Measurements from ENCODE around the gene CCDC27. TPM values are rescaled to one million over a fixed set of nuclear protein-coding genes. Genes with fewer than 3 reads are reported as not detected.
"Not testable (repeated sequence)": the region's sequence is repeated elsewhere in the genome, so short reads cannot be mapped to it uniquely, and the experiment has no call there.

CCDC27 gene
- total RNA-seq, 1 donor from 2014 or later: not detected

GRCh38 chr1:3747522-3747848 lies 4.8 kb upstream of the CCDC27 start:
- H3K4me3 ChIP-seq: peak overlapping the region; percentile 75
- peaks cover 17% of the 10 kb centered on the region for H3K79me2 ChIP-seq (ENCODE audit: low read depth)
- no peaks in the 10 kb centered on the region for H3K9me3 Mint-ChIP-seq
- peaks cover 3% of the 10 kb centered on the region for H3K36me3 Mint-ChIP-seq
- no peaks in the 10 kb centered on the region for H3F3A ChIP-seq (ENCODE audit: low read depth)
- peaks cover 39% of the 10 kb centered on the region for H3K27me3 ChIP-seq
- peaks cover 11% of the 10 kb centered on the region for H3K4me1 ChIP-seq
- H3K9me3 ChIP-seq (ENCODE audit: low read depth): no peaks in the 10 kb centered on the region
- H3K9ac ChIP-seq: no peak overlapping the region
- peaks cover 16% of the 10 kb centered on the region for H3K4me1 Mint-ChIP-seq
- DNase-seq (ENCODE audit: low spot score): no peak
- no peak overlapping the region for H3K27ac ChIP-seq
- H3K4me3 Mint-ChIP-seq: peak overlapping the region; percentile 81
- no peak overlapping the region for H3K27ac Mint-ChIP-seq
- H3K4me2 ChIP-seq: peak overlapping the region; percentile 95
- H2AFZ ChIP-seq (replicated peaks): no peak overlapping the region
- peaks cover 33% of the 10 kb centered on the region for H4K20me1 ChIP-seq (ENCODE audit: low read depth)
- no peaks in the 10 kb centered on the region for H3K36me3 ChIP-seq
- TF ChIP-seq EZH2 (IDR thresholded peaks at IDR 0.05) (no peak), EZH2phosphoT487 (IDR thresholded peaks at IDR 0.05) (no peak)
- TF ChIP-seq, protein P1, sequence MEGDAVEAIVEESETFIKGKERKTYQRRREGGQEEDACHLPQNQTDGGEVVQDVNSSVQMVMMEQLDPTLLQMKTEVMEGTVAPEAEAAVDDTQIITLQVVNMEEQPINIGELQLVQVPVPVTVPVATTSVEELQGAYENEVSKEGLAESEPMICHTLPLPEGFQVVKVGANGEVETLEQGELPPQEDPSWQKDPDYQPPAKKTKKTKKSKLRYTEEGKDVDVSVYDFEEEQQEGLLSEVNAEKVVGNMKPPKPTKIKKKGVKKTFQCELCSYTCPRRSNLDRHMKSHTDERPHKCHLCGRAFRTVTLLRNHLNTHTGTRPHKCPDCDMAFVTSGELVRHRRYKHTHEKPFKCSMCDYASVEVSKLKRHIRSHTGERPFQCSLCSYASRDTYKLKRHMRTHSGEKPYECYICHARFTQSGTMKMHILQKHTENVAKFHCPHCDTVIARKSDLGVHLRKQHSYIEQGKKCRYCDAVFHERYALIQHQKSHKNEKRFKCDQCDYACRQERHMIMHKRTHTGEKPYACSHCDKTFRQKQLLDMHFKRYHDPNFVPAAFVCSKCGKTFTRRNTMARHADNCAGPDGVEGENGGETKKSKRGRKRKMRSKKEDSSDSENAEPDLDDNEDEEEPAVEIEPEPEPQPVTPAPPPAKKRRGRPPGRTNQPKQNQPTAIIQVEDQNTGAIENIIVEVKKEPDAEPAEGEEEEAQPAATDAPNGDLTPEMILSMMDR (IDR thresholded peaks at IDR 0.05): no peak
- peaks cover 6% of the 10 kb centered on the region for H3K27me3 Mint-ChIP-seq (ENCODE audit: insufficient read depth, low read depth)

DNA sequence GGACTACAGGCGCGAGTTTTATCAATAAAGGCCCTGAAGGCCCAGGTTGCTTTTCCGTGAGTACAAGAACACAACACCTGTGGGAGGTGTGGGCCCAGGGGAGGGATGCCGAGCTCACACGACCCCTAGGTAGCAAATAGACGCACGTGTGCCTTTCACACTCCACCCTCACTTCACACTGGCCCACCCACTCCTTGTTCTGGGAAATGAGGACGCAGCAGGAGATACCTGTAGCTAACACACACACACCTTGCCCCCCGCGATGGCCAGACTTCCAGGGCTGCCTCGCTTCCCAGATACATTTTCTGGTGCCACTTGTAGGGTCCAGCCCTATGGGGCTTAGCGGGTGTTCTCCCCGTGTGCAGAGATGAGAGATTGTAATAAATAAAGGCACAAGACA lies 4.3 kb upstream of the CCDC27 start:
- no peak for DNase-seq (ENCODE audit: low spot score)
- Histone ChIP-seq H3K4me3 (no peak overlapping the region), H4K20me1 (ENCODE audit: low read depth) (peaks cover 29% of the 10 kb centered on the region), H3K4me2 (no peak overlapping the region), H3K79me2 (ENCODE audit: low read depth) (peaks cover 17% of the 10 kb centered on the region), H3K27me3 (peaks cover 39% of the 10 kb centered on the region), H3K27ac (no peak overlapping the region), H3K4me1 (peaks cover 11% of the 10 kb centered on the region), H3K36me3 (no peaks in the 10 kb centered on the region), H3F3A (ENCODE audit: low read depth) (no peaks in the 10 kb centered on the region), H3K9ac (no peak overlapping the region), H2AFZ (replicated peaks) (no peak overlapping the region), H3K9me3 (ENCODE audit: low read depth) (no peaks in the 10 kb centered on the region)
- Mint-ChIP-seq H3K27me3 (ENCODE audit: insufficient read depth, low read depth) (peaks cover 8% of the 10 kb centered on the region), H3K4me3 (peak overlapping the region; percentile 81), H3K36me3 (peaks cover 3% of the 10 kb centered on the region), H3K9me3 (no peaks in the 10 kb centered on the region), H3K27ac (no peak overlapping the region), H3K4me1 (peaks cover 16% of the 10 kb centered on the region)
- TF ChIP-seq EZH2 (IDR thresholded peaks at IDR 0.05): no peak
- TF ChIP-seq, protein P1 (IDR thresholded peaks at IDR 0.05): no peak
- no peak for TF ChIP-seq EZH2phosphoT487 (IDR thresholded peaks at IDR 0.05)

GRCh38 chr1:3748316-3748900 lies 3.8 kb upstream of the CCDC27 start:
- not testable (repeated sequence) for H3K36me3 ChIP-seq; H3K4me2 ChIP-seq; H3K27ac ChIP-seq; H3K9me3 ChIP-seq (ENCODE audit: low read depth); H3K27ac Mint-ChIP-seq; H3K9ac ChIP-seq; H3K36me3 Mint-ChIP-seq; H3K4me3 ChIP-seq; DNase-seq (ENCODE audit: low spot score); H2AFZ ChIP-seq (replicated peaks); H3K9me3 Mint-ChIP-seq; H3F3A ChIP-seq (ENCODE audit: low read depth); H3K27me3 Mint-ChIP-seq (ENCODE audit: insufficient read depth, low read depth)
- H3K27me3 ChIP-seq: peaks cover 39% of the 10 kb centered on the region
- peak overlapping the region; percentile 81 for H3K4me3 Mint-ChIP-seq
- peaks cover 17% of the 10 kb centered on the region for H3K79me2 ChIP-seq (ENCODE audit: low read depth)
- peaks cover 16% of the 10 kb centered on the region for H3K4me1 Mint-ChIP-seq
- H4K20me1 ChIP-seq (ENCODE audit: low read depth): peaks cover 24% of the 10 kb centered on the region
- peaks cover 11% of the 10 kb centered on the region for H3K4me1 ChIP-seq

- Mint-ChIP-seq H3K36me3 (peaks cover 3% of the 10 kb centered on the region), H3K27me3 (ENCODE audit: insufficient read depth, low read depth) (peaks cover 6% of the 10 kb centered on the region), H3K27ac (no peak overlapping the region), H3K4me1 (peaks cover 16% of the 10 kb centered on the region), H3K9me3 (no peaks in the 10 kb centered on the region), H3K4me3 (peak overlapping the region; percentile 57)
- Histone ChIP-seq H3K79me2 (ENCODE audit: low read depth) (peaks cover 17% of the 10 kb centered on the region), H3K27me3 (peaks cover 39% of the 10 kb centered on the region), H3K4me3 (no peak overlapping the region), H3K36me3 (no peaks in the 10 kb centered on the region), H3K9me3 (ENCODE audit: low read depth) (no peaks in the 10 kb centered on the region), H3K27ac (no peak overlapping the region), H4K20me1 (ENCODE audit: low read depth) (peaks cover 23% of the 10 kb centered on the region), H3K9ac (no peak overlapping the region), H2AFZ (replicated peaks) (no peak overlapping the region), H3K4me1 (peaks cover 11% of the 10 kb centered on the region), H3F3A (ENCODE audit: low read depth) (no peaks in the 10 kb centered on the region), H3K4me2 (no peak overlapping the region)
- DNase-seq (ENCODE audit: low spot score): no peak
- TF ChIP-seq EZH2 (IDR thresholded peaks at IDR 0.05): no peak
- TF ChIP-seq EZH2phosphoT487 (IDR thresholded peaks at IDR 0.05): no peak
- TF ChIP-seq, protein P1 (IDR thresholded peaks at IDR 0.05): no peak
Measured at GRCh38 chr1:3749512-3749911, 2.7 kb upstream of the CCDC27 start.

Data from neural progenitor cell (in vitro differentiated cells).